K562 (cell line): ENCODE measurements around the gene BEST1. TPM values are rescaled to one million over a fixed set of nuclear protein-coding genes. Genes with fewer than 3 reads are reported as not detected.

ENCODE experiments used
- E2F3 ChIP-seq: fragments of 250-450 bp; sonication (Bioruptor Pico); IDR thresholded peaks from 2 replicates; pipeline ENCODE4 v1.4.0; 2020; ENCODE audit warnings: mild to moderate bottlenecking
- FIP1L1 ChIP-seq: fragments of 200-400 bp; formaldehyde crosslinking; IDR thresholded peaks from 2 replicates; pipeline ENCODE4 v1.6.1; 2018; ENCODE audit warnings: mild to moderate bottlenecking, low read depth, low read length; ENCODE audit not compliant: poor library complexity, severe bottlenecking
- HDAC6 ChIP-seq: IDR thresholded peaks from 2 replicates; pipeline ENCODE4 v1.6.1; 2012; ENCODE audit warnings: low read depth, mild to moderate bottlenecking, control low read depth, inconsistent platforms, low read length, moderate library complexity
- NELFE ChIP-seq: IDR thresholded peaks from 2 replicates; pipeline ENCODE4 v1.6.1; 2011; ENCODE audit warnings: mild to moderate bottlenecking; ENCODE audit not compliant: insufficient read depth, insufficient read length
- NR2F6 ChIP-seq: fragments of 450-650 bp; formaldehyde crosslinking; IDR thresholded peaks from 2 replicates; pipeline ENCODE4 v1.4.0; 2020; ENCODE audit warnings: mild to moderate bottlenecking
- RREB1 ChIP-seq: fragments of 250-450 bp; sonication (Bioruptor Pico); IDR thresholded peaks from 2 replicates; pipeline ENCODE4 v1.4.0; 2020
- SMARCE1 ChIP-seq: fragments of 450-650 bp; IDR thresholded peaks from 2 replicates; pipeline ENCODE4 v1.7.1; 2016; ENCODE audit warnings: mild to moderate bottlenecking
- TCF3 ChIP-seq: sonication (generic); formaldehyde crosslinking; IDR thresholded peaks from 2 replicates; pipeline ENCODE4 v1.4.0; 2020; ENCODE audit warnings: mild to moderate bottlenecking, missing genetic modification reagents
- ZBTB40 ChIP-seq, 2 experiments: fragments of 450-650 bp in 1 of 2; sonication (generic) in 1 of 2; formaldehyde crosslinking in 1 of 2; IDR thresholded peaks; 2 replicates each; pipeline versions ENCODE4 v1.7.1 to v1.9.0; 2016 to 2022; ENCODE audit warnings: inconsistent platforms in 1 of 2, mild to moderate bottlenecking in 1 of 2, missing genetic modification reagents in 1 of 2
- ZNF584 ChIP-seq: fragments of 200-800 bp; sonication (Bioruptor generic); IDR thresholded peaks from 2 replicates; pipeline ENCODE4 v1.6.1; 2016; ENCODE audit warnings: low read depth, mild to moderate bottlenecking, missing genetic modification characterization, missing compliant biosample characterization
- ZNF717 ChIP-seq: fragments of 250-450 bp; sonication (Bioruptor Pico); IDR thresholded peaks from 2 replicates; pipeline ENCODE4 v1.5.0; 2021
- ZNF764 ChIP-seq: fragments of 250-450 bp; sonication (Bioruptor Pico); IDR thresholded peaks from 2 replicates; pipeline ENCODE4 v1.4.0; 2020; ENCODE audit warnings: low read depth, mild to moderate bottlenecking, moderate library complexity
- polyA plus RNA-seq, 8 experiments: library from polyadenylated mRNA; depleted of rRNA in 4 of 8; stranded (reverse) in 5 of 8; unstranded in 3 of 8; fragments of >200 nt; fragmentation: Nextera tagmentation in 2 of 8; fragmentation: Illumina TruSeq in 1 of 8; extraction: Ambion mirVana in 2 of 8; extraction: Trizol in 1 of 8; gene quantifications; 2 replicates each; pipeline versions ENCODE4 v1.2.1 to v1.2.3, GENCODE V29; 2011 to 2014; ENCODE audit warnings: inconsistent platforms in 1 of 8, missing spikeins in 1 of 8
- total RNA-seq, 7 experiments: library from RNA; depleted of rRNA in 6 of 7; stranded (reverse); fragments of >200 nt in 6 of 7; fragmentation: Illumina TruSeq in 2 of 7; extraction: Trizol in 2 of 7; gene quantifications; 2 replicates each; pipeline versions ENCODE4 v1.2.1 to v1.2.3, GENCODE V29; 2011 to 2021; ENCODE audit warnings: low replicate concordance in 1 of 7
- TF ChIP-seq, protein P1 (sequence below): fragments of 250-450 bp; sonication (Bioruptor Pico); IDR thresholded peaks from 2 replicates; pipeline ENCODE4 v1.8.0; 2021; ENCODE audit warnings: moderate library complexity, mild to moderate bottlenecking, inconsistent platforms

The BEST1 gene
- total and polyA plus RNA-seq, 9 of the 15 experiments (the other 6 are each of a cell fraction or from before 2014, with no cell fraction given), result 0.07 to 1.3 (median 0.40) TPM

- TF ChIP-seq RREB1, result peak; percentile 83; the same call in 1 of the 2 replicates
- peak; percentile 97 for TF ChIP-seq ZNF584 (CRISPR knock-in tag)
- no peak for TF ChIP-seq NELFE
- TF ChIP-seq ZNF764, result no peak
- TF ChIP-seq TCF3, result no peak
- TF ChIP-seq E2F3, result 0 out of 2 replicates have a peak, but pooled peaks have one; percentile 26
- TF ChIP-seq SMARCE1, result 0 out of 2 replicates have a peak, but pooled peaks have one; percentile 6
- no peak for TF ChIP-seq HDAC6
- 0 out of 2 replicates have a peak, but pooled peaks have one; percentile 78 for TF ChIP-seq NR2F6
- TF ChIP-seq ZBTB40 (IDR thresholded peaks at IDR 0.05), result 0 out of 2 replicates have a peak, but pooled peaks have one; percentile 30
- TF ChIP-seq ZBTB40 (CRISPR knock-in tag; IDR thresholded peaks at IDR 0.05), result no peak
- TF ChIP-seq ZNF717, result 0 out of 2 replicates have a peak, but pooled peaks have one; percentile 39
- TF ChIP-seq FIP1L1, result no peak
- TF ChIP-seq, protein P1, sequence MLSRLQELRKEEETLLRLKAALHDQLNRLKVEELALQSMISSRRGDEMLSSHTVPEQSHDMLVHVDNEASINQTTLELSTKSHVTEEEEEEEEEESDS (CRISPR knock-in tag), result no peak
These were observed at the start of gene BEST1 (continued) for GRCh38 chr11:61950035-61950547.
